ENCODE data around the gene EFCAB5.

DNA sequence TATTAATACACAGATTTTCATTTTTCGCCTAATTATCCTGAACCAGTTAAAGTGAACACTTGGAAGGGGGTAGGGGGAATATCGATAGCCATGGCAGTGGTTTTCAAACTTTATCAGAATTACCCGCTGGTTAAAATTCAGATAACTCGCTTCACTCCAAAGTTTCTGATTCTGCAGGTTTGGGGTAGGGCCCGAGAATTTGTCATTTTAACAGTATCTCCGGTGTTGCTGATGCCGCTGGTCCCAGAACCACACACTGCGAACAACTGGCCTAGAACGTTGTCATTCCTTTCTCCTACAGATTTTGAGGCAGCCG, 174.9 kb downstream of the EFCAB5 start:
- TF ChIP-seq, protein P1, sequence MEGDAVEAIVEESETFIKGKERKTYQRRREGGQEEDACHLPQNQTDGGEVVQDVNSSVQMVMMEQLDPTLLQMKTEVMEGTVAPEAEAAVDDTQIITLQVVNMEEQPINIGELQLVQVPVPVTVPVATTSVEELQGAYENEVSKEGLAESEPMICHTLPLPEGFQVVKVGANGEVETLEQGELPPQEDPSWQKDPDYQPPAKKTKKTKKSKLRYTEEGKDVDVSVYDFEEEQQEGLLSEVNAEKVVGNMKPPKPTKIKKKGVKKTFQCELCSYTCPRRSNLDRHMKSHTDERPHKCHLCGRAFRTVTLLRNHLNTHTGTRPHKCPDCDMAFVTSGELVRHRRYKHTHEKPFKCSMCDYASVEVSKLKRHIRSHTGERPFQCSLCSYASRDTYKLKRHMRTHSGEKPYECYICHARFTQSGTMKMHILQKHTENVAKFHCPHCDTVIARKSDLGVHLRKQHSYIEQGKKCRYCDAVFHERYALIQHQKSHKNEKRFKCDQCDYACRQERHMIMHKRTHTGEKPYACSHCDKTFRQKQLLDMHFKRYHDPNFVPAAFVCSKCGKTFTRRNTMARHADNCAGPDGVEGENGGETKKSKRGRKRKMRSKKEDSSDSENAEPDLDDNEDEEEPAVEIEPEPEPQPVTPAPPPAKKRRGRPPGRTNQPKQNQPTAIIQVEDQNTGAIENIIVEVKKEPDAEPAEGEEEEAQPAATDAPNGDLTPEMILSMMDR (IDR thresholded peaks at IDR 0.05), result peak in 1 of 3 experiments; percentile 6
- no peak for TF ChIP-seq POLR2A (IDR thresholded peaks at IDR 0.05)

All from testis (tissue), 2 donors.